Endometrial microvascular endothelial cells (primary cell): ENCODE data around the gene SSUH2. TPM values are rescaled to one million over a fixed set of nuclear protein-coding genes. Genes with fewer than 3 reads are reported as not detected.
"Not testable (repeated sequence)": the region's sequence is repeated elsewhere in the genome, so short reads cannot be mapped to it uniquely, and the experiment has no call there.

ENCODE experiments used
- in situ Hi-C: cut with HindIII; loops from 2 replicates; pipeline ENCODE4 v1.10.0; 2017; ENCODE audit warnings: low sequenced_read_pairs, low pct_unique_long_range_greater_than_20kb; ENCODE audit errors: inconsistent ontology term
- total RNA-seq: library from RNA; depleted of rRNA; stranded (reverse); fragments of >200 nt; gene quantifications from one replicate; pipeline ENCODE4 v1.2.3, GENCODE V29; 2015; ENCODE audit errors: inconsistent ontology term

SSUH2 gene
- total RNA-seq, 1 donor from 2014 or later = not detected

GRCh38 chr3:8596321-8597218 lies 48.0 kb downstream of the SSUH2 start:
- in situ Hi-C loops = no loop called here

- in situ Hi-C loops = no loop called here
Measured at GRCh38 chr3:8595695-8596115, 48.9 kb downstream of the SSUH2 start.

DNA sequence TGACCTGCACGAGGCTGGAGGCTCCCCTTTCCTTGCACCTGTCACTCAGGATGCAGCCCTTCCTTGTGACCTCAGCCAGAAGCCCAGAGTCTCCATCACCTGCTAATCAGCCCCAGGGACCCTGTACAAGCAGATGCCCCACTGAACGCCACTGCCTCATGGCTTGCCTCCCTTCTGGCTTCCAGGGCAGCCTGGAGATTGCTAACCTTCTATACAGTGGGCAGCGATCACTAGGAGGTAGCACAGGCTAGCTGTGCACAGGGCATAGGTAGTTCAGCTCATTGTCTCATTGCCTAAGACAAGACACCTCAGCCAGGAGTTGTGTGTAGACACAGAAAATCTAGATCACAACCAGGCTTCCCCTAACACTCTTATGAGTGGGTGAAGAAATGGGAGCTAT lies 49.3 kb downstream of the SSUH2 start:
- in situ Hi-C loops = no loop called here

DNA sequence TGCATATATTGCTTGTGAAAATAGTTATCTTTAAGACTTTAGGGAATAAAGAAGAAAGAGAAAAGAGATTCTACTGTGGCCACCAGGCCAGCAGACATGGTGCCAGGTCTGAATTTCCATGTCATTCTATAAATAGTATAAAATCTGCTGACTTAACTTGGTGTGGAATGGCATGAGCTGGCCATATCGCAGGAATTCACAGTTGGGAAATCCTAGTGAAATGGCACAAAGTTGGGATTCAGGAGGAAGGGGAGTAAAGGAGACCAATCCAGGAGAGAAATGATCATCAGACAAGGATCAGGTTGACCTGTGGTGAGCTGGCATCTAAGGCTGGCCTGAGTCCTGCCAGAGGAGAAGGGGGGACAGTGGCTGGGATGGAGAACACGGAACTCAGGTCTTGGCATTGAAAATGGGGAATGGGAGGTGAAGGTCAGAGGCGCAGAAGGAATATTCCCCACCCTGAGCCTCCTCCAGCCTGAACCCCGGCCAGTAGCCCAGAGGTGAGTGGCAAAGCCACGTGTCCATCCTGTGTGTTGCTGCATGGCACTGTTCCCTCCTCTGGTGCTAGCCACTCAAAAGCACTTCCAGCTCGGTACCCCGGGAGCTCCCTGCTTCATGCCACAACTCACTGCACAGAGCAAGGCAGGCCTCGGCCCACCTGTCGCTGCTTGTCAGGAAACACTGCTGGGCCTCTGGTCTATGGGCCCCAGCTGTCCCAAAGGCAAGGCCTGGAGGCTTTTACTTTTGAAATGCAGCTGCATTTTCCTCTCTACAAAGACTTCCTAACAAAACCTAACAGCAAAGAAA lies 51.4 kb downstream of the SSUH2 start:
- in situ Hi-C loops = no loop called here

- in situ Hi-C loops = no loop called here
Measured at GRCh38 chr3:8589880-8590556, 54.6 kb downstream of the SSUH2 start.

- in situ Hi-C loops = no loop called here
Measured at GRCh38 chr3:8584661-8585060, 59.9 kb downstream of the SSUH2 start.

DNA sequence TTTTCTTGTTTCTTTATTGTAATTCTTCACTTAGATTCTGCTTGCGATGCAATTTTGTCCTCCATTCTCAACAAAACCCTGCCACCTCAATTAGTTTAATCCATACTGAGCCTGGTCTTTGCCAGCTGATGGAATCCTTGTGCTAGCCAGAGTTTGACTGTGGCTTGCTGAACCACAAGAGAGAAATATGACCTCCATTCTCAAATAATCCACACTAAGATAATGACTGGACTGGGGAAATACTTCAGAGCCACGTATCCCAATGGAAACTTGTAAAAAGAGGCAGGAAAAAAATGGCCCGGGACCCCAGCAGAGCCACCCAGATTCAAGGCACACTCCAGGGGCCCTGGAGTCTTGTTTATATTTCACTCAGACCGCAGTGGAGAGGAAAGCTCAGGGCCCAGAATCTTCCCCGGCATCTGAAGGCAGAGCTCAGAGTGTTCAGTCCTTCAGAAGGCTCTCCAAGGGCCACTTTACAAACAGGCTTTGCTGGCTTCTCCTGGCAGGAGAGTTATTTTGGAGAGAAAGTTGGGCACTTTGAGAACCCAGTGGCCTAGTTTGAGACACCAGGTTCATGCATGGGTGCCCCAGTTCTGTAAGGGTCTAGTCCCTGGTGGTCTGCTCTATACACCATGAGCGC lies 62.7 kb downstream of the SSUH2 start:
- in situ Hi-C loops = no loop called here

DNA sequence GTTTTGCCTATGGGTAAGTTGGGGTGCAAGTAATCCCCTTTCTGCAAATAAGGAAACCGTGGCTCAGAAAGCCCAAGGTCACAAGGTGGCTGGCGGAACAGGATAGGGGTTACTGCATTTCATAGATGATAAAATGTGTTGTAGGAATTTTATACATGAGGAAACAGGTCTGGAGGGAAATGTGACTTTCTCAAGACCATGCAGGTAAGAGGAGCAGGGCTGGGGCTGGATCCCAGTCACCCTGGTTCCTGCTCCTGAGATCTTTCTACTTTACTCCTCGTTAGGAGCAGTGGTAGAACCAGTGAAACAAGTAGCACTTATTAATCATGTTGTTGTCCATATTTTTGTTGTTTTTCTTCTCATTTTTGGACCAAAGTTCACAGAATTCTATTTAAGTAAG lies 63.2 kb downstream of the SSUH2 start:
- in situ Hi-C loops = no loop called here

DNA sequence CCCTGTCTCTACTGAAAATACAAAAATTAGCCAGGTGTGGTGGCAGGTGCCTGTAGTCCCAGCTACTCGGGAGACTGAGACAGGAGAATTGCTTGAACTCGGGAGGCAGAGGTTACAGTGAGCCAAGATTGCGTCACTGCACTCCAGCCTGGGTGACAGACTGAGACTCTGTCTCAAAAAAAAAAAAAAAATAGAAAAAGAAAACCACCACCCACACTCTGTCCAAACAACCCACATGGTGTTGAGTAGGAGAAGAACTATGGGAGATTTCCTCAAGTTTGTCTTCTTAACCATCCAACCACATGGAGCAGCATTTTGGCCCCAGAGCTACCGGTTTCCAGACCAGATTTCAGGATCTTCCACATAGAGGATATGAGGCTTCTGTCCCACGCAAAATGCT lies 64.2 kb downstream of the SSUH2 start:
- in situ Hi-C loops = not testable (repeated sequence)

GRCh38 chr3:8579943-8580342 lies 64.7 kb downstream of the SSUH2 start:
- in situ Hi-C loops = no loop called here

GRCh38 chr3:8579096-8579495 lies 65.5 kb downstream of the SSUH2 start:
- in situ Hi-C loops = no loop called here

DNA sequence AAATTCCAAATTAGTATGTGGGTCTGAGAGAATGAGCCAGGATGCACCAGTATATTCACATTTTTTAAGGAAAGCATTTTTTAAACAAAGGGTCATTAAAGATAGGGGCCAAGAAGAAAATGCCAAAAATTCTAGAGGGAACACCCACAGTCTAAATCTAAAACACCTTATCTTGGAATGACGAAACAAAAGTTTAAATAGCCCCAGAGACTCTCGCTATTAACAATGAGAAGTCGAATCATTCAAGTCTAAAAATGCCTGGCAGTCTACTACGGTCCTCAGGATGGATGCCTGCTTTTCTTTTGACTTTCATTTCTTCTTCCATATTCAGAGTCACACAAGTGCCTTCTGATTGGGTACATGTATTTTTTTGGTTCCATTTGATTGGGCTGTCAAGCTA lies 66.3 kb downstream of the SSUH2 start:
- in situ Hi-C loops = no loop called here

DNA sequence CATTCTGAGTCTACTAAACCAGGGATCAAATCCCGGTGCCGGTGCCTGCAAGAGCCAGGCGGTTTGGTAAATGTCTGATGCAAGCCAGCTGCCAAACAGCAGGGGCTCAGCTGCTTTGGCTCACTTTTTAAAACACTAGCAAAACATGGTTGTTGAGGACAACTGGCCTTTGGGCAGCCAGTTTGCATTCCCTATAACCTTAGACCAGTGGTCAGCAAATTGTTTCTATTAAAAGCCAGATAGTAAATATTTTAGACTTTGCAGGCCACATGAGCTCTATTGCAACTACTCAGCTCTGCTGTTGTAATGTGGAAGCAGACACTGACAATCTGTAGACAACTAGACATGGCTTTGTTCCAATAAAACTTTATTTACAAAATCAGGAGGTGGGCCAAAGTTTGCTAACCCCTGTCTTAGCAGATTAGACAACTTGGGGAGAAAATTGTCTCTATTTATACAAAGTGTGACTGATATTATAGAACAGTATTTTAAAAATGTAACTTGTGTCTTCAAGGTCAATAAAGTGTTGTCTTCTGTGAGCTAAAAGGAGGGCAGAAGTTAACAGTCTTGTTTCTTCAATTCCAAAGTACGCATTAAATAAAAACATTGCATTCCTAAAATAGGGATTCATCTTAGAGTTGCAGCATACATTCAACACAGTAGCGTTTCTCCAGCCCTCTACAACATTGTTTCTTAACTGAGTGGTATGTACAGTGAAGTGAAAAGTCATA lies 67.6 kb downstream of the SSUH2 start:
- in situ Hi-C loops = no loop called here

DNA sequence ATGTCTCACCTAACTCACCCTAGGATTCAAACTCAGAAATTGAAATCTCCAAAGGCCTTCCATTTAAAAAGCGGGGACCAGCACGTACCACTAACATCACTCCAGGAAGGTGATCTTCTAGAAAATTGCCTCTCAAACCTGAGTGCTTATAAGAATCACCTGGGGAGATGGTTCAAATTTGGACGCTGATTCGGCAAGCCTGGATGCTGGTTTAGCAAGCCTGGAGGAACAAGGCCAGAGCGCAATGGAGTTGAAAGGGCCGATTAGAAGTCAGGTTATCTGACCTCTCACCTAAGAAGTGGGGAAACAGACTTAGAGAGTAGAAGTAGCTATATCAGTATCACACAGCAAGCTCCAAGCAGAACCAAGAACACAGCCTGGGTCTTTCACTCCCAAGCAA lies 68.2 kb downstream of the SSUH2 start:
- in situ Hi-C loops = no loop called here

DNA sequence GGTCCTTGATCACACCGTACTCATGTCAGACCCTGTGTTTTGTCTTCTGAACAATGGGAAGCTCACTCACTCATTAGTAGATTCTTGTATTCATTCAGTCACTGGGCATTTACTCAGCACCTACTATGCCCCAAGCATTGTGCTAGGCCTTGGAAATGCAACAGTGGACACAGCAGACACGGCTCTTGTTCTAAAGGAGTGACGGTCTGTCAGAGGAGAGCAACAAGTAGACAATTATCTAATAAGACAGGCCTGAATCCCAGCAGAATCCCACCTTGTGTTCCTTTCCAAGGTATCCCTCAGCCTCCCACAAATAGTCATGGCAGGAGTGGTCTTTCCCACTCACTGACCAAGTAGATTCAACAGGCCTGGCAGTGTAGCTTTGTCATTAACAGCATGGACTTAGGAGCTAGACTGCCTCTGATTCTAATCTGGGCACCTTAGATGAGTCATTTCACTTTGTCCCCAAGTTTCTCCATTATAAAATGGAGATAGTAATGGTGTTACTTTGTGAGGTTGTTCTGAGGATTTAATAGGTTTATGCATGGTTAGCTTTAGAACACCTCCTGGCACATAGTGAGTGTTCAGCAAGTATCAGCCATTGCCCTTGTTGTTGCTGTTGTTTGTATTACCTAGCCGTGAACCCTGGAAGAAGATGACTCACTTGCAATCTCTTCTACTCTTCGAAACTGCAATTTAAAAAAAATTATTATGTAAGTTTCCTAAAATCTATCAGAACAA lies 69.1 kb downstream of the SSUH2 start:
- in situ Hi-C loops = no loop called here

- in situ Hi-C loops = no loop called here
Measured at GRCh38 chr3:8574670-8575322, 69.8 kb downstream of the SSUH2 start.

DNA sequence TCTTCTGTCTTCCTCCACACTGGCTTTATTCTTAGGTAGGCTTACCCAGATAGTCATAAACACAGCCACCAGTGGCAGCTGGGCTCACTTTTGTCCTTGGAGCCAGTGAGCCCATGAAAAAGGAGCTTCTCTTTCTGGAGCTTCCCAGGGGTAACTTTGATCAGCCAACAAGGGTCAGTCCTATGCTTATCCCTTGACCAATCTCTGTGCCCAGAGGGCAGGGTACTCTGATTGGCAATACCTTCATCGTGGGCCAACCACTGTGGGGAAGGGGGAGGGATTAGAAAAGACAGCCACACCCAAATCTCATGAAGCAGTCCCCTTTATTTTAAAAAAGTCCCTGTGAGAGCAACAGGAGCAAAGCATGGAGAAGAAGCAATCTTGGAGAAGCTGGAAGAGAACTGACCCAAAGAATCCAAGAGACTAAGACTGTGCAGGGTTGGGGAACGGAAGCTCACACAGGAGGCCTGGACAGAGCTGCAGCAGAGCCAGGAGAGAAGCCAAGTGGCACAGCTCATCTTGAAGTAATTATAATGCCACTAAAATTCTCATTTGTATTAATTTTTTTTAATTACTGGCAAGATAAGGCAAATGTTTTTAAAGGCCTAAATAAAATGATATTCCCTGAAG lies 70.4 kb downstream of the SSUH2 start:
- in situ Hi-C loops = no loop called here
